Activated CD4-positive, CD25-positive, alpha-beta regulatory T cell treated with anti-CD3 and anti-CD28 coated beads, Interleukin-2, amount 50 U/mL, for 24 hours (primary cell): ENCODE results near the gene FGFR4.

Source experiments
- ATAC-seq, 2 donors: fragments of 150-1000 bp; cut with Tn5 transposase; one replicate each; pipeline ENCODE4 v1.10.0; 2021; ENCODE audit warnings: mild to moderate bottlenecking in 1 of 2, moderate library complexity in 1 of 2

Gene FGFR4

GRCh38 chr5:177132136-177133095, 45.7 kb downstream of the FGFR4 start:
- ATAC-seq: peak; percentile 8 to 12

- ATAC-seq: peak; percentile 74 to 77
Observed at GRCh38 chr5:177133096-177133852, 46.6 kb downstream of the FGFR4 start, which contains the start of gene NSD1. Gene NSD1 (plus strand): TSS chr5:177133773. CDS start chr5:177135104, 1,331 bp downstream.

- ATAC-seq: peak; percentile 15 to 22
Observed at GRCh38 chr5:177133853-177134696, 47.4 kb downstream of the FGFR4 start.

- no peak for ATAC-seq
Observed at GRCh38 chr5:177134697-177135225, 48.0 kb downstream of the FGFR4 start.

DNA sequence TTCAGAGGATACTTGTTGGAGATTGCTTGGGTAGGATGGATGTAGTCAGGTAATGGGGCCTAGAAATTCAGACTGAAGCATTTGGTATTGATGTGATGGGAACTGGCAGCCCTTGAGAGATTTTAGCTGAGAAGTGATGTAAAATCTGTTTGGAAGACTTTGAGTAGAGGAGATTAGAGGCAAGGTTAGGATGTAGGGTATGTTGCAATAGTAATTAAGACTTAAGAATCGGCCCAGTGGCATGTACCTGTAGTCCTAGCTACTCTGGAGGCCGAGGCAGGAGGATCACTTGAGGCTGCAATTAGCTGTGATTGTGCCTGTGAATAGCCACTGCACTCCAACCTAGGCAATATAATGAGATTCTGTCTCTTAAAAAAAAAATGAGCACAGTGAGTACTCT, 53.6 kb downstream of the FGFR4 start:
- ATAC-seq: no peak

DNA sequence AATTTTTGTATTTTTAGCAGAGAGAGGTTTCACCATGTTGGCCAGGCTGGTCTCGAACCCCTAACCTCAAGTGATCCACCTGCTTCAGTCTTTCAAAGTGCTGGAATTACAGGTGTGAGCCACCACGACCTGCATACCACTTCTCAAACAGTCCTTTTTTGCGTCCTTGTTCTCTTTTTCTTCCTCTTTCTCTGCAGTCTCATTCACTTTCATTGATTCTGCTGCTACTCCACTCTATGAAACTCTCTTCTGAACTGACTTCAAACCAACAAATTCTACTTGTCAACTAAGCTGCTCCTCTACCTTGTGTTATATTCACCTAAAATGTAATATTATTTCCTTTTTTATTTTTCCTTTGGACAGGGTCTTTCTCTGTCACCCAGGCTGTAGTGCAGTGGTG, 54.8 kb downstream of the FGFR4 start:
- no peak for ATAC-seq

DNA sequence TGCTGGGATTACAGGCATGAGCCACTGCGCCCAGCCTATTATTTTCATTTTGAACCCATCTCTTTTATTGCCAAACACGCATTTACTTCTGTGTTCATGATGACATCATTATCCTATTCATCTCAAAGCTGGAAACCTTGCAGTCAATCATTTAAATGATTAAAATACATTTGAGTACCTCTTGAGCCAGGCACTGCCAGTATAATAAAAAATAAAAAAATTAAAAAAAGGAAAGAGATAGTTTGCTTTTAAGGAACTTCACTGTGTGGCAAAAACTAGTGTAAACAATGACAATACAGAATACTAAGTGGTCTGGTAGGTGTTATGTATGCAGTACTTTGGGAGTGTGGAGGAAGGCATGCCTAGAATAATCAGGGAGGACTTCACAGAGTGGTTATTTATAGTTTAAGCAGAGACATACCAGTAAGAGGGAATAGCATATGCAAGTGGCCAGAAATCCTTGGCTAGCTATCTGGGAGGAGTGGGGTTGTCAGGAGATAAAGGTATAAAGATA, 55.4 kb downstream of the FGFR4 start:
- ATAC-seq: no peak

GRCh38 chr5:177142778-177143177, 56.1 kb downstream of the FGFR4 start:
- no peak for ATAC-seq

DNA sequence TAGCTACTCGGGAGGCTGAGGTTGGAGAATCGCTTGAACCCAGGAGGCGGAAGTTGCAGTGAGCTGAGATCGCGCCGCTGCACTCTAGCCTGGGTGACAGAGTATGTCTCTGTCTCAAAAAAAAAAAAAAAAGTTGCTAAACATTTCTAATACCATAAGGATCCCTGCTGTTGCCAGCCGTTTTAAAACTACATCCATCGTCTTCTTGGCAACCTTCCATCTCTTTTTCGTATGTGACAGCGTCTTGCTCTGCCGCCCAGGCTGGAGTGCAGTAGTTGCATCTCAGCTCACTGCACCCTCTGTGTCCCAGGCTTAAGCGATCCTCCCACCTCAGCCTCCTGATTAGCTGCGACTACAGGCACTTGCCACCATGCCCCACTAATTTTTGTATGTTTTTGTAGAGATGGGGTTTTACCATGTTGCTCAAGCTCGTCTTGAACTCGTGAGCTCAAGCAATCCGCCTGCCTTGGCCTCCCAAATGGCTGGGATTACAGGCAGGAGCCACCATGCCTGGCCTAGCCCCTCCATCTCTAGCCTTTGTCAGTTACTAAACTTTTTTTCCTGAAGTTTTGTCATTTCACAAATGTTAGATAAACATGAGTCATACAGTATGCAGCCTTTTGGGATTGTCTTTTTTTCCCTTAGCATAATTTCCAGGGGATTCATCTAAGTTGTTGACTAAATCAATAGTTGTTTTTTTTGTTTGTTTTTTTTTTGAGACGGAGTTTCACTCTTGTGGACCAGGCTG, 60.4 kb downstream of the FGFR4 start:
- ATAC-seq: no peak
